IPS DF 4.7 (cell line): Measurements from ENCODE around the gene KCNJ10.

Source experiments
- DNase-seq: peaks from one replicate; pipeline ENCODE4 v3.0.0-alpha.2; 2013; ENCODE audit warnings: low spot score; ENCODE audit errors: extremely low read depth

KCNJ10 gene

GRCh38 chr1:159965263-159965662 lies 104.7 kb downstream of the KCNJ10 start:
- DNase-seq = no peak

- DNase-seq = no peak
Observed at GRCh38 chr1:159964144-159964543, 105.8 kb downstream of the KCNJ10 start.

GRCh38 chr1:159962176-159962575 lies 107.8 kb downstream of the KCNJ10 start:
- DNase-seq = no peak

GRCh38 chr1:159961636-159962035 lies 108.3 kb downstream of the KCNJ10 start:
- DNase-seq = no peak

- DNase-seq = no peak
Observed at GRCh38 chr1:159960721-159961381, 109.1 kb downstream of the KCNJ10 start.

- no peak for DNase-seq
Observed at GRCh38 chr1:159959451-159959850, 110.5 kb downstream of the KCNJ10 start.

- DNase-seq = no peak
Observed at GRCh38 chr1:159958719-159959380, 111.1 kb downstream of the KCNJ10 start.

- DNase-seq = no peak
Observed at GRCh38 chr1:159957824-159958268, 112.1 kb downstream of the KCNJ10 start.

GRCh38 chr1:159955456-159955855 lies 114.5 kb downstream of the KCNJ10 start:
- no peak for DNase-seq

- DNase-seq = no peak
Observed at GRCh38 chr1:159953536-159954515, 116.1 kb downstream of the KCNJ10 start, which contains the start of gene SLAMF9. Gene SLAMF9 (minus strand): TSS chr1:159954237. CDS start chr1:159954137, 100 bp downstream.

GRCh38 chr1:159952932-159953331 lies 117.0 kb downstream of the KCNJ10 start:
- DNase-seq = no peak

- no peak for DNase-seq
Observed at GRCh38 chr1:159951551-159951950, 118.4 kb downstream of the KCNJ10 start.

- no peak for DNase-seq
Observed at GRCh38 chr1:159951016-159951415, 118.9 kb downstream of the KCNJ10 start.

- no peak for DNase-seq
Observed at GRCh38 chr1:159949981-159950381, 120.0 kb downstream of the KCNJ10 start.

- no peak for DNase-seq
Observed at GRCh38 chr1:159949123-159949522, 120.8 kb downstream of the KCNJ10 start.
